Prostate gland (tissue), 2 donors: ENCODE measurements around the gene EPB42. TPM values are rescaled to one million over a fixed set of nuclear protein-coding genes. Genes with fewer than 3 reads are reported as not detected.

Source experiments
- DNase-seq: peaks from one replicate; pipeline ENCODE4 v3.0.0-alpha.2; 2019; ENCODE audit warnings: low spot score
- H3K27ac ChIP-seq, 2 donors: fragments of 200-600 bp; sonication (generic); 2 replicates each; pipeline ENCODE4 v1.5.1; 2017 to 2019
- H3K27me3 ChIP-seq: fragments of 200-600 bp; sonication (generic); replicated peaks from 2 replicates; pipeline ENCODE4 v1.5.1; 2019; ENCODE audit not compliant: insufficient read depth
- H3K36me3 ChIP-seq, 2 donors: fragments of 200-600 bp; sonication (generic); 1 replicate in 1 of 2; 2 replicates in 1 of 2; pipeline versions ENCODE4 v1.5.1 to v1.8.1; 2017 to 2019
- H3K4me1 ChIP-seq: fragments of 200-600 bp; sonication (generic); replicated peaks from 2 replicates; pipeline ENCODE4 v1.5.1; 2019
- H3K4me3 ChIP-seq, 2 donors: fragments of 200-600 bp; sonication (generic); 2 replicates each; pipeline ENCODE4 v1.5.1; 2017 to 2019
- H3K9me3 ChIP-seq: fragments of 200-600 bp; sonication (generic); 2 replicates; pipeline ENCODE4 v1.5.1; 2017
- POLR2A ChIP-seq: fragments of 450-650 bp; IDR thresholded peaks from one replicate; pipeline ENCODE4 v1.6.1; 2016; ENCODE audit warnings: antibody characterized with exemption, mild to moderate bottlenecking
- POLR2AphosphoS5 ChIP-seq: sonication (generic); formaldehyde crosslinking; IDR thresholded peaks from one replicate; pipeline ENCODE4 v1.6.1; 2017; ENCODE audit warnings: antibody characterized with exemption
- WGBS: methylation state at CpG from one replicate; pipeline ENCODE4 v1.1.5; 2018; 5-methylcytosine and 5-hydroxymethylcytosine counted together
- intact Hi-C: fragments of 100-400 bp; cut with DNase I; formaldehyde crosslinking; loops from one replicate; pipeline ENCODE4 v1.14.2; 2022
- total RNA-seq, 2 donors: library from RNA; depleted of rRNA; stranded (reverse); fragments of >200 nt; gene quantifications; one replicate each; pipeline ENCODE4 v1.1.0, GENCODE V29; 2016
- TF ChIP-seq, protein P1 (sequence below), 4 experiments: fragments of 200-600 bp in 2 of 4; fragments of 450-650 bp in 2 of 4; sonication (generic) in 2 of 4; IDR thresholded peaks; 1 replicate in 3 of 4; 2 replicates in 1 of 4; pipeline ENCODE4 v1.5.1; 2016 to 2019; ENCODE audit warnings: antibody characterized with exemption in 4 of 4, mild to moderate bottlenecking in 2 of 4, moderate library complexity in 2 of 4

Gene EPB42
- total RNA-seq, 2 donors from 2014 or later: 1.4 TPM; not detected in 1

DNA sequence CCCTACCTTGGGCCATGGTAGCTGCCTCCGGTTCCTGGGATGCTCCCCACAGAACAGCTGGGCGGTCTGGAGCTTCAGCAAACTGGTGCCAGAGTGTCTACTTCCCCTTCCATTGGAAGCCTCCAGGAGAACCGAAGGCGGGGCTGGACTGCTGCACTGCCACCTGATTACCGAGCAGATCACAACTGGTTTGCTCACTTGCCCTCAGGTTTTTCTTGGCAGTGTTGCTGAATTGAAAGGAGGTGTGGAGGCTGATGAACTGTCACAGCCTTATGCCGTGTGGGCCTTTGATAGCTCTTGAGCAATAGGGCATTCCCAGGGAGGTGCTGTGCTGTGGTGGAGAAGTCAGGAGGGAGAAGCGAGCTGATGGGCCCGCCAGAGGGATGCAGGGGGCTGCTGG, 46.0 kb upstream of the EPB42 start, which contains the start of gene TGM5:
TSS of gene TGM5 (minus strand) at position 95 of the 400 bp plus-strand sequence. CDS start at position 16, 79 bp downstream.
- Histone ChIP-seq H3K9me3 (no peaks in the 10 kb centered on the region), H3K27ac (peak within 1 kb of the TSS; percentile 27 to 55), H3K27me3 (no peaks in the 10 kb centered on the region), H3K4me1 (no peaks in the 10 kb centered on the region), H3K36me3 (no peaks in the 10 kb centered on the region), H3K4me3 (no peak within 1 kb of the TSS)
- intact Hi-C loops: no loop called here
- peak; percentile 88 for DNase-seq
- TF ChIP-seq POLR2AphosphoS5 (peak; percentile 93), POLR2A (peak; percentile 64)
- TF ChIP-seq, protein P1, sequence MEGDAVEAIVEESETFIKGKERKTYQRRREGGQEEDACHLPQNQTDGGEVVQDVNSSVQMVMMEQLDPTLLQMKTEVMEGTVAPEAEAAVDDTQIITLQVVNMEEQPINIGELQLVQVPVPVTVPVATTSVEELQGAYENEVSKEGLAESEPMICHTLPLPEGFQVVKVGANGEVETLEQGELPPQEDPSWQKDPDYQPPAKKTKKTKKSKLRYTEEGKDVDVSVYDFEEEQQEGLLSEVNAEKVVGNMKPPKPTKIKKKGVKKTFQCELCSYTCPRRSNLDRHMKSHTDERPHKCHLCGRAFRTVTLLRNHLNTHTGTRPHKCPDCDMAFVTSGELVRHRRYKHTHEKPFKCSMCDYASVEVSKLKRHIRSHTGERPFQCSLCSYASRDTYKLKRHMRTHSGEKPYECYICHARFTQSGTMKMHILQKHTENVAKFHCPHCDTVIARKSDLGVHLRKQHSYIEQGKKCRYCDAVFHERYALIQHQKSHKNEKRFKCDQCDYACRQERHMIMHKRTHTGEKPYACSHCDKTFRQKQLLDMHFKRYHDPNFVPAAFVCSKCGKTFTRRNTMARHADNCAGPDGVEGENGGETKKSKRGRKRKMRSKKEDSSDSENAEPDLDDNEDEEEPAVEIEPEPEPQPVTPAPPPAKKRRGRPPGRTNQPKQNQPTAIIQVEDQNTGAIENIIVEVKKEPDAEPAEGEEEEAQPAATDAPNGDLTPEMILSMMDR (IDR thresholded peaks at IDR 0.05): no peak
- WGBS: 55% methylated on average over 8 of the region's 8 CpGs

DNA sequence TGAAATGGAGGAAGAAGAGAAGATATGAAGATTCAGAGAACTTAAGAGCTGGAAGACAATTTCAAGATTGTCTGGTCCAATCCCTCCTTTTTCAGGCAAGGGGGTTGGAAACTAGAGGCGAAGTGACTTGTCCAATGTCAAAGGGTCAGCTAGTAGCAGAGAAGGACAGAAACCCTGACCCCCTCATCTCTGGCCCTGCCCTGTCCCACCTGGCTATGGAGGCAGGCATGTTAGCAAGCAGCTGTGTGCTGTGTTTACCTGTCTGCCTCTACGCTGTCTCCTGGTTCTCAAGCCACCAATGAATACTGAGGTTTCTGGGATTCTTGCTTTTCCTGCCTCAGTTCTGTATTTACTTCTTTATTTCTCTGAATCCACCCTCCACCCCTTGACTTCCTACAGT, 45.6 kb upstream of the EPB42 start:
- Histone ChIP-seq H3K4me3 (no peak overlapping the region), H3K4me1 (no peaks in the 10 kb centered on the region), H3K27ac (peak overlapping the region; percentile 27 to 43), H3K9me3 (no peaks in the 10 kb centered on the region), H3K36me3 (no peaks in the 10 kb centered on the region), H3K27me3 (no peaks in the 10 kb centered on the region)
- intact Hi-C loops: no loop called here
- TF ChIP-seq, protein P1 (IDR thresholded peaks at IDR 0.05): no peak
- no peak for TF ChIP-seq POLR2AphosphoS5
- no peak for TF ChIP-seq POLR2A
- WGBS: 95% methylated on average over 2 of the region's 2 CpGs
- DNase-seq: no peak

DNA sequence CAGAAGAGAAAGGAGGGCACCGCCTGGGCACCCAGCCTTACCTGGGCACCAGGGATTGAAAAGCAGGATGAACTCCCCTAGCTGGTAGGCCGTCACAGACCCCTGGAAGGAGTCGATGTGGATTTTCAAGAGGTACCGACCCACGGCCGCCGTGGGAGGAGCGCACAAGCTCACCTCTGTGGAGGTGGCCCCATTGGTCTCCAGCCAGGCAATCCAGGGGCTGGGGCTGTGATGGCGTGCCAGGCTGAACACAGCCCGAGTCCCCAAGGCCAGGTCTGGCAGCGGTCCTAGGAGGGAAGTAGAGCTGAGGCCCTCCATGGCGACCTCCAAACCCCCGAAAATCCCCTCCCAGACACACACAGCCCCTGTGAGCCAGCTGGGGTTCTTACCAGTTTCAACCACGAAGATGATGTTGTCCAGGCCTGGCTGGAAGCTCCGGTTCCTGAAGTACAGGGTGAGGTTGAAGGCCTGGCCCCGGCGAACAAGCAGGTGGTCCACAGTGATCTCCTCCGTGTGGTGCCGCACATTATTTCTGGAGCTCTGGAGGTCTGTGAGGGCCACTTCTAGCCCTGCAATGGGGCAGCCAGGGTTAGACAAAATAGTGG, 39.3 kb upstream of the EPB42 start:
- no peak for DNase-seq
- H3K9me3 ChIP-seq: no peaks in the 10 kb centered on the region
- no peaks in the 10 kb centered on the region for H3K27me3 ChIP-seq
- whole genome bisulfite sequencing: 94% methylated on average over 18 of the region's 19 CpGs
- TF ChIP-seq POLR2A: no peak
- TF ChIP-seq, protein P1 (IDR thresholded peaks at IDR 0.05): no peak
- TF ChIP-seq POLR2AphosphoS5: no peak
- no peaks in the 10 kb centered on the region for H3K4me1 ChIP-seq
- H3K27ac ChIP-seq: no peak overlapping the region
- no peak overlapping the region for H3K4me3 ChIP-seq
- no peaks in the 10 kb centered on the region for H3K36me3 ChIP-seq
- intact Hi-C loops: no loop called here

DNA sequence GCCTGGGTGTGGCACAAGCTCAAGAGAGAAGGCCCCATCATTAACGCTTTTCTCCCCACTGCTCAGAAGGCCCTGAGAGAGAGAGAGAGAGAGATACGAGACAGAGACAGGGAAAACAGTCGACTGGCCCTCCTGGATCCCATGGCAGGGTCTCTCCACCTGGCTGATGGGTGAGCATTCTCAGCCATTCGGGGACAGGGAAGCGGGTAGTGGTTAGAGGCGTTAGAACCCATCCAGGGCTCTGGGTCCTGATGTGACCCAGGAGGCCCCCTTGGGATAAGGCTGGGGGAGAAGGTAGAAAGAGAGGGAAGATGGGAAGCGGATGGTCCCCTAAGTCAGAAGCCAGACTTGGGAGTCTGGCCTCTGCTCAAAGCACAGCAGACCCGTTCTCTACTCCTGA, 38.0 kb upstream of the EPB42 start:
- intact Hi-C loops: no loop called here
- no peak for DNase-seq
- H3K36me3 ChIP-seq: no peaks in the 10 kb centered on the region
- 93% methylated on average over 6 of the region's 8 CpGs for WGBS
- H3K4me1 ChIP-seq: no peaks in the 10 kb centered on the region
- no peak overlapping the region for H3K4me3 ChIP-seq
- H3K27me3 ChIP-seq: no peaks in the 10 kb centered on the region
- TF ChIP-seq POLR2A: no peak
- TF ChIP-seq POLR2AphosphoS5: no peak
- TF ChIP-seq, protein P1 (IDR thresholded peaks at IDR 0.05): no peak
- no peak overlapping the region for H3K27ac ChIP-seq
- H3K9me3 ChIP-seq: no peaks in the 10 kb centered on the region

DNA sequence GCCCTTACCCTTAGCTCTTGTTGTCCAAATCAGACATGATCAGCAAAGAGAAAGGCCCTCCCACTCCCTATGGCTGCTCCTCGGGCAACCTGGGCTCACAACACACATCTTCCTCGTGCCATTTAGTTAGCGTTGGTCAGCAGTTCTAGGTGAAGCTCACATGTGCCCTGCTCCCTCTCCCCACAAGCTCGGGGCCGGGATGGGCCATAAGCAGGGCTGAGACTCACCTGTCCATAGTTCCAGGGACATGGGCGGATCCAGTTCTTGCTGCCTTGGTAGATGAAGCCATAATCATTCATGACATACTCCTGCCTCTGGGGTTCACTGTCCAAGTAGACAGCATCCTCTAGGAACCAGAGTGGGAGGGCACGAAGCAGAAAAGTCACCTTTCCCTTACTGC, 35.5 kb upstream of the EPB42 start:
- DNase-seq: no peak
- Histone ChIP-seq H3K4me3 (no peak overlapping the region), H3K9me3 (no peaks in the 10 kb centered on the region), H3K36me3 (no peaks in the 10 kb centered on the region), H3K4me1 (no peaks in the 10 kb centered on the region), H3K27me3 (no peaks in the 10 kb centered on the region), H3K27ac (no peak overlapping the region)
- TF ChIP-seq POLR2AphosphoS5 (no peak), POLR2A (no peak)
- TF ChIP-seq, protein P1 (IDR thresholded peaks at IDR 0.05): no peak
- intact Hi-C loops: no loop called here
- 86% methylated on average over 7 of the region's 7 CpGs for WGBS
